ENCODE data around the gene KRTAP5-6. TPM values are rescaled to one million over a fixed set of nuclear protein-coding genes. Genes with fewer than 3 reads are reported as not detected.

Gene KRTAP5-6
- total RNA-seq, 1 donor from 2014 or later: not detected

DNA sequence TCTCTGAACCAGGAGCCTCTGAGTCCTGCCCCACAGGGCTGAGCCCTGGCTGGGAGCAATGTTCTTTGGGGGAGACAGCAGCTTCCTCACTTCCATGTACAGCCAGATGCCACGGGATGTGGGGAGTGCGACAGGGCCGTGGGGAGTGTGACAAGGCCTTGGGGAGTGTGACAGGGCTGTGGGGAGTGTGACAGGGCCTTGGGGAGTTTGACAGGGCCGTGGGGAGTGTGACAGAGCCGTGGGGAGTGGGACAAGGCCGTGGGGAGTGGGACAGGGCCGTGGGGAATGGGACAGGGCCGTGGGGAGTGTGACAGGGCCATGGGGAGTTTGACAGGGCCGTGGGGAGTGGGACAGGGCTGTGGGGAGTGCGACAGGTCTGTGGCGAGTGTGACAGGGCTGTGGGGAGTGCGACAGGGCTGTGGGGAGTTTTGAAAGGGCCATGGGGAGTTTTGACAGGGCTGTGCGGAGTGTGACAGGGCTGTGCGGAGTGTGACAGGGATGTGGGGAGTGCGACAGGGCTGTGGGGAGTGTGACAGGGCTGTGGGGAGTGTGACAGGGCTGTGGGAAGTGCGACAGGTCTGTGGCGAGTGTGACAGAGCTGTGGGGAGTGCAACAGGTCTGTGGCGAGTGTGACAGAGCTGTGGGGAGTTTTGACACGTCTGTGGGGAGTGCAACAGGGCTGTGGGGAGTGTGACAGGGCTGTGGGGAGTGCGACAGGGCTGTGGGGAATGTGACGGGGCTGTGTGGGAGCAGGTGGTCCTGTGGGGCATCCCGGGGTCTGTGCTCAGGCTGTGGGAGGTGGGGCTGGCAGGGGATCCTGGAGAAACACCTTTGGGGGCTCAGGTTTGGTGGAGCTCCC, 6.6 kb upstream of the KRTAP5-6 start:
- no peak for TF ChIP-seq CTCF (IDR thresholded peaks at IDR 0.05; ENCODE audit: unreplicated experiment)
- no peak overlapping the region for H3K4me3 Mint-ChIP-seq
- peaks cover 26% of the 10 kb centered on the region for H3K4me1 Mint-ChIP-seq
- H3K9me3 Mint-ChIP-seq: no peaks in the 10 kb centered on the region
- no peaks in the 10 kb centered on the region for H3K36me3 Mint-ChIP-seq
- H3K27ac Mint-ChIP-seq: peak overlapping the region; percentile 78
- H3K27me3 Mint-ChIP-seq (ENCODE audit: low read depth): peaks cover 17% of the 10 kb centered on the region
- DNase-seq (ENCODE audit: low spot score in 2 of 2, unreplicated experiment in 2 of 2): no peak

GRCh38 chr11:1691026-1691877, 5.7 kb upstream of the KRTAP5-6 start:
- no peak for TF ChIP-seq CTCF (IDR thresholded peaks at IDR 0.05; ENCODE audit: unreplicated experiment)
- peak overlapping the region; percentile 82 for H3K27ac Mint-ChIP-seq

DNA sequence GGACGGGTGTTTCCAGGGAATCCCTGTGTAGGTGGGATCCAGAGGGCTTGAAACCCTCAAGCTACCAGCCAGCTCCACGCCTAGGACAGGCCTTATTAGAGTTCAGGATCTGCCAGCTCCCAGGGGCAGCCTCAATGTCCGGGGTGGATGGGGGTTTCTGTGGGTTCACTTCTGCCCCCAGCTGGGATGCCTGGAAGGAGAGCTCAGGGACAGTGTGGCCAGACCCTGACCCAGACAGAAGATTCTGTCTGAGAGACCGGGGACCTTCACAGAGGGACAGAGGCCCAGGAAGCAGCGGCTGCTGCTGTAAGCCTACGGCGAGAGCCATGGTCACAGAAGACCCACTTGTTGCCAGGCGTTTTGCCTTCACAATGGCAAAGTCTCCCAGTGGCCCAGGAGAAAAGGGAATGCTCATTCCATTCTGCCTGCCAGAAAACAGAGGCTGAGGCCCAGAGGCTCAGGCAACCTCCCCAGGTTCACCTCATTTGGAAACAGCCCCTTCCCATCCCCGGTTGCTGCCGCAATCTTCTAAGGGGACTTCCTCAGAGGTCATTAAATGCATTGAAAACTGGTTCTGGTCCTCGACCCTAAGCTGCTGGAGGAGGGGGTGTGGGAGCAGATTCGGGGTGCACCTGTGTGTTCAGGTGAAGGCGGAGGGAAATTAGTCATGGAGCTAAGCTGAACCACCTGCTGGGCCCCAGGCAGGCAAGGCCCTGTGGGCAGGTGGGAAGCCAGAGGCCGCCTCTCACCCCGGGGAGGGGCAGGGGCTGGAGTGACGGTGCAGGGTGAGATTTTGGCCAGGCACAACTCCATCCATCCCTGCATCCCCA, 4.9 kb upstream of the KRTAP5-6 start:
- Mint-ChIP-seq H3K36me3 (no peaks in the 10 kb centered on the region), H3K4me1 (peaks cover 26% of the 10 kb centered on the region), H3K9me3 (no peaks in the 10 kb centered on the region), H3K27ac (peak overlapping the region; percentile 82), H3K4me3 (no peak overlapping the region), H3K27me3 (ENCODE audit: low read depth) (peaks cover 15% of the 10 kb centered on the region)
- no peak for DNase-seq (ENCODE audit: low spot score in 2 of 2, unreplicated experiment in 2 of 2)
- TF ChIP-seq CTCF (IDR thresholded peaks at IDR 0.05; ENCODE audit: unreplicated experiment): no peak

More at GRCh38 chr11:1691026-1691877, 5.7 kb upstream of the KRTAP5-6 start:
- Mint-ChIP-seq H3K4me3 (no peak overlapping the region), H3K27me3 (ENCODE audit: low read depth) (peaks cover 15% of the 10 kb centered on the region), H3K36me3 (no peaks in the 10 kb centered on the region), H3K4me1 (peaks cover 26% of the 10 kb centered on the region), H3K9me3 (no peaks in the 10 kb centered on the region)
- no peak for DNase-seq (ENCODE audit: low spot score in 2 of 2, unreplicated experiment in 2 of 2)

GRCh38 chr11:1692708-1693326, 4.2 kb upstream of the KRTAP5-6 start:
- Mint-ChIP-seq H3K27me3 (ENCODE audit: low read depth) (peaks cover 15% of the 10 kb centered on the region), H3K27ac (peak overlapping the region; percentile 93), H3K4me3 (peak overlapping the region; percentile 70), H3K4me1 (peaks cover 26% of the 10 kb centered on the region), H3K9me3 (no peaks in the 10 kb centered on the region), H3K36me3 (no peaks in the 10 kb centered on the region)
- no peak for TF ChIP-seq CTCF (IDR thresholded peaks at IDR 0.05; ENCODE audit: unreplicated experiment)
- DNase-seq (ENCODE audit: low spot score in 2 of 2, unreplicated experiment in 2 of 2): no peak

Measured in mesothelial cell of epicardium (in vitro differentiated cells).